ENCODE results near the gene ZP2. TPM values are rescaled to one million over a fixed set of nuclear protein-coding genes. Genes with fewer than 3 reads are reported as not detected.

Gene ZP2
- total and polyA plus RNA-seq, 2 experiments from 2014 or later: not detected

- Histone ChIP-seq H3K27ac (no peak overlapping the region), H3K9me2 (ENCODE audit: insufficient read depth) (no peaks in the 10 kb centered on the region), H4K20me1 (ENCODE audit: insufficient read depth) (no peaks in the 10 kb centered on the region), H3K27me3 (replicated peaks; ENCODE audit: insufficient read depth) (0 out of 2 replicates have a peak, but pooled peaks cover 7% of the 10 kb centered on the region), H3F3A (ENCODE audit: insufficient read depth) (peaks cover 9% of the 10 kb centered on the region), H3K9ac (no peak overlapping the region), H3K9me3 (ENCODE audit: low read depth) (no peaks in the 10 kb centered on the region), H3K36me3 (ENCODE audit: low read depth) (no peaks in the 10 kb centered on the region), H3K79me2 (ENCODE audit: insufficient read depth) (no peaks in the 10 kb centered on the region), H3K4me2 (ENCODE audit: unreplicated experiment) (no peak overlapping the region), H3K4me1 (ENCODE audit: insufficient read depth) (peaks cover 10% of the 10 kb centered on the region), H3K4me3 (no peak overlapping the region), H2AFZ (no peak overlapping the region)
- no peak for DNase-seq
- no peak for TF ChIP-seq EZH2phosphoT487 (IDR thresholded peaks at IDR 0.05; ENCODE audit: insufficient read depth, low read depth)
- TF ChIP-seq EZH2 (IDR thresholded peaks at IDR 0.05; ENCODE audit: insufficient read depth, poor library complexity, severe bottlenecking): no peak
- in situ Hi-C loops (cut with MboI): loop anchor here (25.0 kb wide), 1 partner anchor 1122 kb away; no protein-coding TSS in a partner anchor
- 88 to 89% methylated on average over 4 of the region's 4 CpGs for WGBS, 2 experiments (ENCODE audit: low coverage in 1 of 2, low lambda C conversion rate in 2 of 2, missing lambda C conversion rate in 2 of 2)
Observed at GRCh38 chr16:21190013-21190412, 21.4 kb downstream of the ZP2 start.

DNA sequence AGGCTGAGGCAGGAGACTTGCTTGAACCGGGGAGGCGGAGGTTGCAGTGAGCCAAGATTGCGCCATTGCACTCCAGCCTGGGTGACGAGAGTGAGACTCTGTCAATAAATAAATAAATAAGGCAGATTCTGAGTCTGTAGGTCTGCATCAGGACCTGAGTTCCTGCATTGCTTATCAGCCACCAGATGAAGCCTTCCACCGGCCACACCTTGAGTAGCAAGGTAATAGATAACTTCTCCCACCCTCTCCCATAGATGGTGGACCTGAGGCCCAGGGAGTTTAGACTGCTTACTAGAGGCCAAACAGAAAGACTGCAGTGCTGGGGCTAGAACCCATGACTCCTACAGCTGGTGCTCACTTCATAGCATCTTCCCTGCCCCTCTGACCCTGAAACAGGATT is 22.1 kb downstream of the ZP2 start:
- WGBS, 2 experiments (ENCODE audit: low coverage in 1 of 2, low lambda C conversion rate in 2 of 2, missing lambda C conversion rate in 2 of 2): 56 to 73% methylated on average over 5 of the region's 5 CpGs
- no peaks in the 10 kb centered on the region for H3K9me2 ChIP-seq (ENCODE audit: insufficient read depth)
- H3K4me2 ChIP-seq (ENCODE audit: unreplicated experiment): no peak overlapping the region
- no peak overlapping the region for H3K9ac ChIP-seq
- peaks cover 4% of the 10 kb centered on the region for H3K4me1 ChIP-seq (ENCODE audit: insufficient read depth)
- no peaks in the 10 kb centered on the region for H3K9me3 ChIP-seq (ENCODE audit: low read depth)
- H3F3A ChIP-seq (ENCODE audit: insufficient read depth): peaks cover 2% of the 10 kb centered on the region; the same call in 1 of the 2 replicates
- no peak for TF ChIP-seq EZH2phosphoT487 (IDR thresholded peaks at IDR 0.05; ENCODE audit: insufficient read depth, low read depth)
- no peak for TF ChIP-seq EZH2 (IDR thresholded peaks at IDR 0.05; ENCODE audit: insufficient read depth, poor library complexity, severe bottlenecking)
- no peaks in the 10 kb centered on the region for H3K79me2 ChIP-seq (ENCODE audit: insufficient read depth)
- no peak for DNase-seq
- in situ Hi-C loops (cut with MboI): loop anchor here (10.0 to 25.0 kb wide), 2 partner anchors 105 to 1123 kb away; no protein-coding TSS in a partner anchor
- no peaks in the 10 kb centered on the region for H4K20me1 ChIP-seq (ENCODE audit: insufficient read depth)
- H2AFZ ChIP-seq: no peak overlapping the region
- no peaks in the 10 kb centered on the region for H3K36me3 ChIP-seq (ENCODE audit: low read depth)
- no peak overlapping the region for H3K27ac ChIP-seq
- H3K4me3 ChIP-seq: no peak overlapping the region
- H3K27me3 ChIP-seq (replicated peaks; ENCODE audit: insufficient read depth): 0 out of 2 replicates have a peak, but pooled peaks cover 7% of the 10 kb centered on the region

DNA sequence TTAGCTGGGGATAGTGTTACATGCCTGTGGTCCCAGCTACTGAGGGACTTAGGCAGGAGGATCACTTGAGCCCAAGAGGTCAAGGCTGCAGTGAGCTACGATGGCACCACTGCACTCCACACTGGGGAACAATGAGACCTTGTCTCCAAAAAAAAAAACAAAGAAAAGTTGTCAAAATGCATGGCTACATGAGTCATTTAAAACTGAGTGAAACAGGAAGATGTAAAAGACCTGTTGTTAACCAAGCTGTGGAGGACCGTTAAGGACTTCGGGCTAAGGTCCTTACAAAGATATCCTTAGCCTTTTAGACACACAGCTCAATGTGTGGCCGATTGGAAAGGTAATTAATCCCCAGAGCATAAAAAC is 25.1 kb downstream of the ZP2 start:
- Histone ChIP-seq H3K4me3 (no peak overlapping the region), H3K9me2 (ENCODE audit: insufficient read depth) (no peaks in the 10 kb centered on the region), H3K4me2 (ENCODE audit: unreplicated experiment) (no peak overlapping the region), H3K79me2 (ENCODE audit: insufficient read depth) (no peaks in the 10 kb centered on the region), H3K9ac (no peak overlapping the region), H3K9me3 (ENCODE audit: low read depth) (no peaks in the 10 kb centered on the region), H3F3A (ENCODE audit: insufficient read depth) (no peaks in the 10 kb centered on the region), H3K36me3 (ENCODE audit: low read depth) (peaks cover 8% of the 10 kb centered on the region; the same call in 1 of the 2 replicates), H3K4me1 (ENCODE audit: insufficient read depth) (peaks cover 4% of the 10 kb centered on the region), H3K27ac (no peak overlapping the region), H3K27me3 (replicated peaks; ENCODE audit: insufficient read depth) (no peaks in the 10 kb centered on the region), H2AFZ (no peak overlapping the region), H4K20me1 (ENCODE audit: insufficient read depth) (no peaks in the 10 kb centered on the region)
- no peak for DNase-seq
- in situ Hi-C loops (cut with MboI): loop anchor here (10.0 to 25.0 kb wide), 2 partner anchors 108 to 1126 kb away; no protein-coding TSS in a partner anchor
- WGBS, 2 experiments (ENCODE audit: low coverage in 1 of 2, low lambda C conversion rate in 2 of 2, missing lambda C conversion rate in 2 of 2): 79 to 86% methylated on average over 4 of the region's 4 CpGs
- no peak for TF ChIP-seq EZH2 (IDR thresholded peaks at IDR 0.05; ENCODE audit: insufficient read depth, poor library complexity, severe bottlenecking)

GRCh38 chr16:21185659-21186325 is 25.6 kb downstream of the ZP2 start:
- no peaks in the 10 kb centered on the region for H3K9me2 ChIP-seq (ENCODE audit: insufficient read depth)
- H3K9me3 ChIP-seq (ENCODE audit: low read depth): no peaks in the 10 kb centered on the region
- H3F3A ChIP-seq (ENCODE audit: insufficient read depth): no peaks in the 10 kb centered on the region
- no peaks in the 10 kb centered on the region for H3K79me2 ChIP-seq (ENCODE audit: insufficient read depth)
- peaks cover 4% of the 10 kb centered on the region for H3K4me1 ChIP-seq (ENCODE audit: insufficient read depth)
- H3K27me3 ChIP-seq (replicated peaks; ENCODE audit: insufficient read depth): no peaks in the 10 kb centered on the region
- H3K4me2 ChIP-seq (ENCODE audit: unreplicated experiment): no peak overlapping the region
- H3K27ac ChIP-seq: no peak overlapping the region
- H4K20me1 ChIP-seq (ENCODE audit: insufficient read depth): no peaks in the 10 kb centered on the region
- no peak overlapping the region for H2AFZ ChIP-seq
- DNase-seq: no peak
- no peak for TF ChIP-seq EZH2 (IDR thresholded peaks at IDR 0.05; ENCODE audit: insufficient read depth, poor library complexity, severe bottlenecking)
- no peak for TF ChIP-seq EZH2phosphoT487 (IDR thresholded peaks at IDR 0.05; ENCODE audit: insufficient read depth, low read depth)
- H3K36me3 ChIP-seq (ENCODE audit: low read depth): peaks cover 13% of the 10 kb centered on the region; the same call in 1 of the 2 replicates
- in situ Hi-C loops (cut with MboI): loop anchor here (10.0 to 25.0 kb wide), 2 partner anchors 109 to 1127 kb away; no protein-coding TSS in a partner anchor
- no peak overlapping the region for H3K4me3 ChIP-seq
- 84 to 89% methylated on average over 12 of the region's 12 CpGs for WGBS, 2 experiments (ENCODE audit: low coverage in 1 of 2, low lambda C conversion rate in 2 of 2, missing lambda C conversion rate in 2 of 2)
- no peak overlapping the region for H3K9ac ChIP-seq
